ENCODE results near the gene FGFR3.

The FGFR3 gene

GRCh38 chr4:1756893-1757779 lies 36.0 kb upstream of the FGFR3 start:
- no peak for DNase-seq (ENCODE audit: low read depth in 3 of 3)

GRCh38 chr4:1757836-1758235 lies 35.3 kb upstream of the FGFR3 start:
- no peak for DNase-seq (ENCODE audit: low read depth in 3 of 3)

DNA sequence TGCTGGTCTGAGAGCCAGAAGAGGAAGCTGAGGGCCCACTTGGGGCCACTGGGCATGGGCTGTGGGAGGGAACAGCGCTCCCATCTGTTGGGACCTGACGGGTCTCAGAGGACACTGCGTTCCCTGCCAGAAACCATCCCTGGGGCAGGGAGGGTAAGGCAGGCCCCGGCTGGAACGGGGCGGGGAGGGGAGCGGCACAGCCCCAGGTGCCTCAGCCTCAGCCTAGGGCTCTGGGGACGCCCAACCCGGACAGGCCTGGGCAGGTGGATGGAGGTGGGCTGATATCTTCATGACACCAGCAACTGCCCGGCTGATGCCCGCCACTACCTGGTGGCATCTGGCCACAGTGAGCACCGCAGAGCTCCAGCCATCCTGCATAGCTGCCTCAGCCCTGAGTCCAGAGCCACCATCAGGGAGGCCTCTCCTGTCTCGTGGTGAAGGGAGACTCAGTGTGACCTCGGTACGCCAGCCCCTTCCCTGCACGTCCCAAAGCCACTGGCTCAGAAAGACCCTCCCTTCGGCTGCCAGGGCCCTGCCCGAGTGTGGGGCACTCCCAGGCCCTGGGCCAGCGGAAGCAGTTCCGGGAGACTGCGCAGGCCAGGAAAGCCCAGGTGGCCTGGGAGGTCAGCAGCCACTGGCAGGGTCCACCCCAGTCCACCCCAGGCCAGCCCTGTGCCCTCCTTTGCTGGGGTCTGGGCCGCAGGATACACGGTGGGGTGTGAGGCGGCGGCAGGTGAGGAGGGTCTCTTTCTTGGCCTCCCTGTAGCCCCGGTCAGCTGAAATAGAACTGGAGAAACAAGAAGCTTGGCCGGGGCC lies 34.6 kb upstream of the FGFR3 start:
- DNase-seq (ENCODE audit: low read depth in 3 of 3) = no peak

GRCh38 chr4:1759170-1759817 lies 33.8 kb upstream of the FGFR3 start:
- DNase-seq (ENCODE audit: low read depth in 3 of 3) = no peak

DNA sequence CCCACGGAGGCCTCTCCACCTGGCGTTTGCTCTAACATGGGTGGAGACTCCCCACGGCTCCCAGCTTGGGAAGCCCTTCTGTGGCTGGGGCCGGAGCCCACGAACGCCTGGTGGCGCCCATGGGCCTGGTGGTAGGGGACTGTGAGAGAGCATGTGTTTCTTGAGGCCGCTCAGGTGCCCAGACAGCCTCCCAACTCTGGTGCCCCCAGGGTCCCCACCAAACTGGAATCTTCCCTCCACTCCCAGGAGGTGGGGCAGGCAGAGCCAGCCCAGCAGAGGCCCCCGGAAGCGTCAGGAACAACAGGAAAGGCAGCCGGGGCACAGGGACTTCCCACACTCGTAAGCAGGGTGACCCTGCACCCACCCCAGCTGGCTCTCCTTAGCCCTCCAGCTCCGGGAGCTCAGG lies 33.3 kb upstream of the FGFR3 start:
- DNase-seq (ENCODE audit: low read depth in 3 of 3) = no peak

DNA sequence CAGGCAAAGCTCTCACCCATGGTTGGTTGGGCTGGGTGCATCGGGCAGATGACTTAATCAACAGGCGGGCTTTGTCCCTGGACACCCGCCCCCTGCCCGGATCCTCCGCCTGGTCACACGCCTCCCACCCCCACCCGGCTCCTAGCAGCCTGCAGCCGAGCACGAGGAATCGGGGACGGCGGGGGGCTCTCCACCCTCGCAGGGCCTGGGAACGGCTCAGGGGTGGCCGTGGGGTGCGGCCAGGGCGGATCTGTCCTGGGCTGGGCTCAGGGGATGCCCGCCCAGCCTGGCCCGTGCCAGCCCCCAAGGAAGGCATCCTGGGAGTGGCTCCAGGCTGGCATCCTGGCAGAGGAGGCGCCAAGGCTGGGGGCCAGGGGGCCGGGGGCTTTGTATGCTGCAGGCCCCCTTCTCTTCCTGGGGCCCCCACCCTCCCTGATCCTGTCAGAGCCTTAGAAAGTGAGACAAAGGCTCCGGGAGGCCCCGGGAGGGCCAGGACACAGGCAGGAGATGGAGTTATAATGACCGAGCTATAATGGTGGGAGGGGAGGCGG lies 32.5 kb upstream of the FGFR3 start:
- no peak for DNase-seq (ENCODE audit: low read depth in 3 of 3)

- no peak for DNase-seq (ENCODE audit: low read depth in 3 of 3)
Observed at GRCh38 chr4:1761130-1761689, 31.9 kb upstream of the FGFR3 start.

DNA sequence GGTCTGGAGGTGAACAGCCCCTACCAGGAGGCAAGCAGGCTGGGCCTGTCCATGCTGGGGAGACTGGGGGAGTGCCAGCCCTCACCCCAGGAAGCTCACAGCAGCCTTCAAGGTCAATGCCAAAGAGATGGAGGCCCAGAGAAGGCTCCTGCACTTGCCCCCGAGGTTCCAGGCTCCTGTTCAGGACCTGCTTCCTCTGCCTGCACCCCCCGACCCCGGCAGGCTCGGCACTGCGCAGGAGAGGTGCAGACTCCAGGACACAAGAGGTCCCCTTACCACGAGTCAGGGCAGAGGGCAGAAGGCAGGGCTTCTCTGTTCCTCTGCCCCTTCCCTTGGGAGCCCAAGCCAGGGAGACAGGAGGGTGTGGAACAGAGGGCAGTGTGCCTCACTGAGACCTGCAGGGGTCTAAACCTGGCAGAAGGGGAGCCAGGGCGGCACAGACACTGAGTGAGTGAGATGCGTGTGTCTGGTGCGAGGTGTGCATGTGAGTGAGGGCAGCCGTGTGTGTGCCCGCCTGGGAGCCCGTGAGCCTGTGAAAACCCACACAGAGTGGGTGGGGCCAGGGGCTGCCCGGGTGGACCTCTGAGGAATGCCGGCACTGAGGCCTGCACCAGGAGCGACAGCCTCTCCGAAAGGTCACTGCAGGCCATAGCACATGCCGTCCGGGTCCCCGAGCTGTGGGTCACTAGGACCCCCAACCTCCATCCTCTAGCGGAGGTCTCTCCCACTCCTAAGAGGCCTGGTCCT lies 30.7 kb upstream of the FGFR3 start:
- DNase-seq (ENCODE audit: low read depth in 3 of 3) = no peak

- DNase-seq (ENCODE audit: low read depth in 3 of 3) = no peak
Observed at GRCh38 chr4:1763070-1763549, 30.0 kb upstream of the FGFR3 start.

DNA sequence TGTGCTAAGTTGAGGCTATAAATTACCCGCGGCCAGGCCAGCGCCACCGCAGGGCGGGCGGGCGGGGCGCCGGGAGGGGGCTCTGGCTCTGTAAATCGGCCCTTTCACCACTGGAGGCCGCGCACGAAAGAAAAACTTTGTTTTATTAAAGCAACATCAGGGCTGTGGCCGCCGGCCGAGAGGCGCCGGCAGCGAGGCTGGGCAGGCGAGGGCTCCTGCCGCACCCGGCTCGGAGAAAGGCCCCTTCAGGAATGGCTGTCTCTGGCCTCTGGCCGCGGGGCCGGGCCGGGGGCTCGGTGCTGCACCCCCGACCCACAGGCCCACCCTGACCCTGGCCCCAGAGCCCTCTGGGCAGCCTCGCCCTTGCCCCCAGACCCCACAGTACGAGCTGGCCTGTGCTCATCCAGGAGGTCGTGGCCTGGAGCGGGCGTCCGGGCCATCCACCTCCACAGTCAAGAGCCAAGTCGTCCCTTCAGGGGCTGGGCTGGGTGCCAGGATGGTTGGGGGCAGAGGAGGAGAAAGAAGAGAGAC lies 29.5 kb upstream of the FGFR3 start:
- DNase-seq (ENCODE audit: low read depth in 3 of 3) = no peak

DNA sequence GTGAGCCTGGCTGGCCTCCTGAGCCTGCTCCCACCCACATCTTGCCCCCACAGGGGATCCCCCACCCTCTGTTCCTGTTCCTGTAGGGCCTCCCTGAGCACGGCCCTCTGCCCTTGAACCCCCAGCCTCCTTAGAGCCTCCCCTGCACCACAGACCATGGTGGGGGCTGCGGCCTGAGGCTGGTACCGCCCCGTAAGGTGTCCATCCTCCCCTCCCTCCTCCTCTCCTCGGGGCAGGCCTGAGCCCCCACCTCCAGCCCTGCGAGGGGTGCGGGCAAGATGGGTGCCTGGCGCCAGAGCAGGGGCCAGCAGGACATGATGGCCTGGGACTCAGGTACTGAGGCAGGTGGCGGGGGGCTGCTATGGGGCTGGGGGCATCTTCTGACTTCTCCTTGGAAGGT lies 28.4 kb upstream of the FGFR3 start:
- DNase-seq (ENCODE audit: low read depth in 3 of 3) = no peak

DNA sequence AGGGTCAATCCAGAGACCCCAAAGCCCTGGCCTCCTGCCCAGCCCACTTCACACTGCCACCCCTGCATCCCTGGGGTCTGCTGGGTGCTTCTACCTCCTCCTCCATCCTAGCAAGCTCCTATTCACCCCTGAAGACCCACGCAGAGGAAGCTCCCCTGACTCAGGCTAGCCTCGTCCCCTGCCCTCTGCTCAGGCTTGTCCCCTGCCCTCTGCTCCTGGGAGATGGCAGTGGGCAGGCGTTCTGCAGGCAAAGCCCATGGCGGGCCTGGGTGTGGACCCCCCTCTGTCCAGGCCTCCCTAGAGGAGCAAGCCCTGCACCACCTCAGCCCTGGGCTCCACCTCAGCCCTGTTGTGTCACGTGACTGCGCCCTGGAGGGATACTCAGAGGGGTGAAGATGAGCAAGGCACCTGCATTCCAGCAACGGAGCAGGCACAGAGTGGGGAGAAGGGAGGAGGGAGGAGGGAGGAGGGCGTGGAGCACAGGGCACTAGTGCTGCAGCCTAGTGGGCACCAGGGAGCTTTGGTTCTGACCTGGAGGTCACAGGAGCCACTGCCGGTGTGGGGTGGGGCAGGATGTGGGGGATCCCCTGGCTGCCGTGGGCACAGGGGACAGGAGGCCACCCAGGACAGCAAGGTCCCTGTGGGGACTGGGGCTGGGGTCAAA lies 27.6 kb upstream of the FGFR3 start:
- no peak for DNase-seq (ENCODE audit: low read depth in 3 of 3)

DNA sequence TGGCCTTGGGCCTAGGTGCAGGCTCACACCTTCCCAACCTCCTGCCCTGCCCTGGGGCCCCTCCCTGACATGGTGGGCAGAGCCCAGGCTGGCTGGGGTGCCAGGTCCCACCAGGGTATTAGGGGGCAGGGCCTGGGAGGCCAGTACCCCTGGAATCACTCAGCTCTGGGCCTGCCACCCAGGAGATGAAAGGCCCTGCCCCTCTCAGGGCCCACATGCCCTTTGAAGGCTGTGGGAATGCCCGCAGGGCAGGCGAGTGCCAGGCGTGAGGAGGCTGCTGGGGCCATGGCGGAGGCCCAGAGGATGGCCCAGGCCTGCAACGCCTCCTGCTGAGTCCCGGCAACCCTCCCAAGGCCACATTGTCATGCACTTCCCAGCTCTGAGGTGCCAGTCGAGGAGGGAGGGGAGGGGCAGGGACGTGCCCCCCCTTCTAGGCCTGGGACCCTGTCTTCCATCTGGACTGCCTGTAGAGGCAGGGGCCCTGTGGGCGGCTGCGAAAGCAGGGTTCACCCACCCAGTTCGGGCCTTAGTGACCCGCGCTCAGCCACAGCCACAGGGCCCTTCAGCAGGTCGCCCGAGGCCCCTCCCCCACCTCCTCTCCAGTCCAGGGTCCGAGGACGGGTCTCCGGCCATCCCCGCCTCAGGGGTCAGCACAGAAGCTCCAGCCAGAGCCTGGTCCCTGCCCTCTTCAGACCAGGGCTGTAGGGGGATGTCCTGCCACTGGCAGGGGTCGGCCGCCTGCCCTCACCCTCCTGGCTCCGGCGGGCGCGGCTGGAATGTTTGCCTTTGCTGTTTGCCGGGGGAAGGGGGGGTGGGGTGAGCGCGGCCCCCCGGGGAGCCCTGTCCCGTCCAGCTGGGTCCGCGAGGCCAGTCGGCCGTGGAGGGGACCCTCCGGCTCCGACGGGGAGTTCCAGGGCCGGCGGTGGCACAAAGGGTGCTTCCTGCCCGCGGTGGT lies 26.7 kb upstream of the FGFR3 start:
- DNase-seq (ENCODE audit: low read depth in 3 of 3) = no peak

GRCh38 chr4:1767061-1767769 lies 25.9 kb upstream of the FGFR3 start:
- no peak for DNase-seq (ENCODE audit: low read depth in 3 of 3)

DNA sequence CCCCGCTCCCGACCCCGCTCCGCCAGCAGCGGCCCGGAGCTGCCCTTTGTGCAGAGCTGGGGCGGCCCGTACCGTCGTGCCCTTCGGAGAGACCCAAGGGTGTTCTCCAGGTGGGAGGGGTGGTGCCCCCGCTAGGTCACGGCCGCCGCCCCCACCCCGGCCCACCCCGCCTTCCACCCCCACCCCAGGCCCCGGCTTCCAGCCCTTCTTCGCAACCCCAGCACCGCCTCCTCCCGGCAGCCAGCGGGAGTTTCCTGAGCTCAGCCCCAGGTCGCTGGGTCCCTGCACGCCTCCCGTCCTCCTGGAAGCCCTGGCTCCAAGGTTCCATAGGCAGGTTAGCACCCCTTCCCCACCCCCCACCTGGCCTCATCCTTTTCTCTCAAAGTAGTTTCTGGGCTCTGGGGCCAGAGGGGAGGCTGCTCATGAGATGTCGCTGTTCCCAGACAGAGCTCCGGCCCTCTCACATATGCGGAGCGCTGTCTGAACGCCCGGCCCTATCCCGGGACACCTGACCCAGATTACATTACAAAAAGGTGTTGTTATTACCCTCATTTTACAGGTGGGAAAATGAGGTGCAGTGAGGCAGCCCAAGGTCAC lies 25.2 kb upstream of the FGFR3 start:
- DNase-seq (ENCODE audit: low read depth in 3 of 3) = peak in 2 of 3 donors; percentile 18 to 41

DNA sequence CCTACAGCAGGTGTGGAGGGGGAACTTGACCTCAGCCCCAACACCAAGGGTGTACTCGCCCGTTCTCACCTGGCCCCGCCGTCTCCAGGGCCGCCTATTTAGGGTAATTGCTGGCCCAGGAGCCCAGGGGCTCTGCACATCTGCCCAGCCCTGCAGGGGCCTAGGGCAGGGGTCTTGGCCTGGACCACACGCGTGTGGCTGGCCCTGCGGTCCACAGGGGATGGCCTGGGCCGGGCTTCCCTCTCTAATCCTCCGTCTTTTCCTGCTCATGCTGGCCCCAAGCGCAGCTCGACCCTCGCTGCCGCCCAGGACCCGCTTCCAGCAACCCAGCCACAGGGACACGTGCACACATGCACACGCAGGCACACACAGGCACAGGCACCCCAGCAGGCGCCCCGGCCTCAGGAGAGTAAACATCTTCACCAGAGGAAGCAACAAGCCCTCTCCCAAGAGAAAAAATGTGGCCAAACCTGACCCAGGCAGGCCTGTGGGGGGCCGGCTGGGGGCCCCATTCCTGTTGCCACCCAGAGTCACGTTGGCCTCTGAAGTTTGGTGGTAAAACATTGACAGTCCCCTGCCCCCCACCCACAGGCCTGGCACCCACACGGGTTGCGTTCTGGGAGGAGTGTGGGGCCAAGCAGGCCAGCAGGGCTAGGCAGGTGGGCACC lies 24.6 kb upstream of the FGFR3 start:
- no peak for DNase-seq (ENCODE audit: low read depth in 3 of 3)

DNA sequence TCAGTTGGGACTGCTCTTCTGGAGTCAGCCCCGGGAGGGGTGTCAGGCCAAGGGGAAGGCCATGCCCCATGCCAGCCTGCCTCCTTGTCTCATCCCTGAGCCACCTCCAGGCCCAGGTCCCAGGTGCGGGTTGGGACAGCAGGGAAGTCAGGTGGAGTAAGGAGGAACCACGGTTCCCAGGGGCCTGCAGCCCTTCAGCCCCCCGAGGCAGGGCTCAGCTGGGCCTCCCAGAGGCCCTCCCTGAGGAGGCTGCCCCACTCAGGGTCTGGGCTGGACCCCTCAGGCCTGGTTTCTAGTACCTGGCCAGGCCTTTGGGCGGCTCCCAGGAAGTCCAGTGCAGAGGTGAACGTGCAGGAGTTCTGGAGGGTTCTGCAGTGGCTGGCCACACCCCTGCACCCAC lies 23.4 kb upstream of the FGFR3 start:
- DNase-seq (ENCODE audit: low read depth in 3 of 3) = no peak
